GM19240 (cell line): ENCODE data around the gene LCE1A.

Experiments
- DNase-seq: peaks from one replicate; pipeline ENCODE4 v3.0.0; 2011; ENCODE audit warnings: low spot score; ENCODE audit not compliant: insufficient read length

Gene LCE1A

GRCh38 chr1:152869808-152870419, 42.6 kb downstream of the LCE1A start:
- peak; percentile 40 for DNase-seq

GRCh38 chr1:152870831-152871730, 43.8 kb downstream of the LCE1A start:
- DNase-seq: no peak

- DNase-seq: no peak
Observed at GRCh38 chr1:152871731-152872126, 44.5 kb downstream of the LCE1A start.

GRCh38 chr1:152873495-152873894, 46.2 kb downstream of the LCE1A start:
- no peak for DNase-seq

- no peak for DNase-seq
Observed at GRCh38 chr1:152876827-152877226, 49.6 kb downstream of the LCE1A start.
